ENCODE measurements around the gene TMEM61.

GRCh38 chr1:54967372-54967771, 13.1 kb upstream of the TMEM61 start:
- TF ChIP-seq CTCF (conservative IDR thresholded peaks at IDR 0.05; ENCODE audit: low read length) (no peak), EZH2phosphoT487 (IDR thresholded peaks at IDR 0.05; ENCODE audit: borderline replicate concordance) (no peak)
